IgD-negative memory B cell (primary cell): ENCODE results near the gene NINJ1. TPM values are rescaled to one million over a fixed set of nuclear protein-coding genes. Genes with fewer than 3 reads are reported as not detected.

Source experiments
- H3K27ac Mint-ChIP-seq, 3 donors: one replicate each; pipeline ENCODE4 v1.8.0; 2020 to 2022; ENCODE audit warnings: mild to moderate bottlenecking in 3 of 3, mixed read lengths in 3 of 3, moderate library complexity in 1 of 3
- H3K27me3 Mint-ChIP-seq: one replicate; pipeline ENCODE4 v1.8.0; 2021; ENCODE audit warnings: mixed read lengths
- H3K36me3 Mint-ChIP-seq: one replicate; pipeline ENCODE4 v1.8.0; 2020; ENCODE audit warnings: mild to moderate bottlenecking, mixed read lengths
- H3K4me1 Mint-ChIP-seq, 3 donors: one replicate each; pipeline ENCODE4 v1.8.0; 2020 to 2022; ENCODE audit warnings: mixed read lengths in 3 of 3, mild to moderate bottlenecking in 1 of 3
- H3K4me3 Mint-ChIP-seq, 4 donors: one replicate each; pipeline ENCODE4 v1.8.0; 2020 to 2022; ENCODE audit warnings: mild to moderate bottlenecking in 4 of 4, mixed read lengths in 4 of 4, moderate library complexity in 3 of 4
- H3K9me3 Mint-ChIP-seq, 3 donors: one replicate each; pipeline ENCODE4 v1.8.0; 2020 to 2021; ENCODE audit warnings: mixed read lengths in 3 of 3, mild to moderate bottlenecking in 1 of 3
- polyA plus RNA-seq: library from polyadenylated mRNA; unstranded; fragments of 300-500 nt; fragmentation: Illumina TruSeq; gene quantifications from one replicate; pipeline ENCODE4 v1.2.3, GENCODE V29; 2021

Gene NINJ1
- polyA plus RNA-seq, 1 donor from 2014 or later = 8.3 TPM

- Mint-ChIP-seq H3K4me3 (peak overlapping the region in 1 of 4 donors; percentile 14), H3K36me3 (no peaks in the 10 kb centered on the region), H3K9me3 (no peaks in the 10 kb centered on the region), H3K27me3 (peaks cover 1% of the 10 kb centered on the region), H3K27ac (no peak overlapping the region), H3K4me1 (peaks cover 7 to 13% (median 12%) of the 10 kb centered on the region in 3 donors)
Measured at GRCh38 chr9:93130861-93131481, 3.1 kb downstream of the NINJ1 start.

GRCh38 chr9:93129691-93130500 lies 4.2 kb downstream of the NINJ1 start:
- Mint-ChIP-seq H3K4me1 (peaks cover 7 to 11% (median 10%) of the 10 kb centered on the region in 3 donors), H3K36me3 (no peaks in the 10 kb centered on the region), H3K27me3 (peaks cover 1% of the 10 kb centered on the region), H3K27ac (peak overlapping the region in 1 of 3 donors; percentile 35), H3K9me3 (no peaks in the 10 kb centered on the region), H3K4me3 (peak overlapping the region in 1 of 4 donors; percentile 32)

- Mint-ChIP-seq H3K27me3 (no peaks in the 10 kb centered on the region), H3K36me3 (no peaks in the 10 kb centered on the region), H3K4me3 (no peak overlapping the region), H3K9me3 (no peaks in the 10 kb centered on the region), H3K27ac (peak overlapping the region in 1 of 3 donors; percentile 35), H3K4me1 (peaks cover under 1 to 7% (median 6%) of the 10 kb centered on the region in 3 donors)
Measured at GRCh38 chr9:93129286-93129685, 4.8 kb downstream of the NINJ1 start.

GRCh38 chr9:93128715-93129224 lies 5.3 kb downstream of the NINJ1 start:
- Mint-ChIP-seq H3K9me3 (no peaks in the 10 kb centered on the region), H3K4me3 (peak overlapping the region in 1 of 4 donors; percentile 10), H3K36me3 (no peaks in the 10 kb centered on the region), H3K27me3 (no peaks in the 10 kb centered on the region), H3K27ac (no peak overlapping the region), H3K4me1 (peaks cover 0 to 7% (median 6%) of the 10 kb centered on the region in 3 donors)

- H3K36me3 Mint-ChIP-seq = no peaks in the 10 kb centered on the region
- H3K27ac Mint-ChIP-seq = no peak overlapping the region
- H3K9me3 Mint-ChIP-seq = no peaks in the 10 kb centered on the region
- peaks cover 0 to 7% (median 6%) of the 10 kb centered on the region in 3 donors for H3K4me1 Mint-ChIP-seq
- peak overlapping the region in 1 of 4 donors; percentile 10 for H3K4me3 Mint-ChIP-seq
- H3K27me3 Mint-ChIP-seq = no peaks in the 10 kb centered on the region
Measured at GRCh38 chr9:93128011-93128714, 5.9 kb downstream of the NINJ1 start.

- Mint-ChIP-seq H3K27me3 (no peaks in the 10 kb centered on the region), H3K9me3 (no peaks in the 10 kb centered on the region), H3K27ac (no peak overlapping the region), H3K4me3 (peak overlapping the region in 1 of 4 donors; percentile 53), H3K36me3 (no peaks in the 10 kb centered on the region), H3K4me1 (peaks cover 0 to 7% (median 6%) of the 10 kb centered on the region in 3 donors)
Measured at GRCh38 chr9:93127395-93127911, 6.6 kb downstream of the NINJ1 start.

- no peaks in the 10 kb centered on the region for H3K36me3 Mint-ChIP-seq
- H3K27ac Mint-ChIP-seq = no peak overlapping the region
- peaks cover 0 to 7% (median 6%) of the 10 kb centered on the region in 3 donors for H3K4me1 Mint-ChIP-seq
- no peaks in the 10 kb centered on the region for H3K27me3 Mint-ChIP-seq
- peak overlapping the region in 1 of 4 donors; percentile 53 for H3K4me3 Mint-ChIP-seq
- no peaks in the 10 kb centered on the region for H3K9me3 Mint-ChIP-seq
Measured at GRCh38 chr9:93126825-93127368, 7.2 kb downstream of the NINJ1 start.

GRCh38 chr9:93126151-93126781 lies 7.8 kb downstream of the NINJ1 start:
- Mint-ChIP-seq H3K36me3 (no peaks in the 10 kb centered on the region), H3K9me3 (no peaks in the 10 kb centered on the region), H3K4me1 (peaks cover 0 to 7% (median 6%) of the 10 kb centered on the region in 3 donors), H3K27ac (peak overlapping the region in 2 of 3 donors; percentile 53 to 94), H3K27me3 (no peaks in the 10 kb centered on the region), H3K4me3 (peak overlapping the region in 1 of 4 donors; percentile 76)

- Mint-ChIP-seq H3K4me3 (peak overlapping the region in 1 of 4 donors; percentile 76), H3K9me3 (no peaks in the 10 kb centered on the region), H3K27me3 (no peaks in the 10 kb centered on the region), H3K36me3 (peaks cover under 1% of the 10 kb centered on the region), H3K27ac (no peak overlapping the region), H3K4me1 (peaks cover under 1 to 8% (median 7%) of the 10 kb centered on the region in 3 donors)
Measured at GRCh38 chr9:93125331-93125894, 8.6 kb downstream of the NINJ1 start.

- Mint-ChIP-seq H3K27ac (no peak overlapping the region), H3K9me3 (no peaks in the 10 kb centered on the region), H3K36me3 (peaks cover 1% of the 10 kb centered on the region), H3K27me3 (no peaks in the 10 kb centered on the region), H3K4me1 (peaks cover 6 to 14% (median 13%) of the 10 kb centered on the region in 3 donors), H3K4me3 (no peak overlapping the region)
Measured at GRCh38 chr9:93124793-93125192, 9.3 kb downstream of the NINJ1 start.

- Mint-ChIP-seq H3K27me3 (no peaks in the 10 kb centered on the region), H3K9me3 (no peaks in the 10 kb centered on the region), H3K36me3 (peaks cover 1% of the 10 kb centered on the region), H3K4me3 (no peak overlapping the region), H3K27ac (no peak overlapping the region), H3K4me1 (peaks cover 11 to 17% (median 16%) of the 10 kb centered on the region in 3 donors)
Measured at GRCh38 chr9:93123561-93124283, 10.3 kb downstream of the NINJ1 start.

GRCh38 chr9:93122721-93123221 lies 11.3 kb downstream of the NINJ1 start:
- Mint-ChIP-seq H3K36me3 (peaks cover 1% of the 10 kb centered on the region), H3K4me3 (no peak overlapping the region), H3K4me1 (peaks cover 15 to 17% (median 16%) of the 10 kb centered on the region in 3 donors)

More at GRCh38 chr9:93122721-93123221, 11.3 kb downstream of the NINJ1 start:
- H3K27me3 Mint-ChIP-seq = no peaks in the 10 kb centered on the region
- H3K9me3 Mint-ChIP-seq = no peaks in the 10 kb centered on the region
- no peak overlapping the region for H3K27ac Mint-ChIP-seq
